Measurements from ENCODE around the gene SPRR4.
"Not testable (repeated sequence)": the region's sequence is repeated elsewhere in the genome, so short reads cannot be mapped to it uniquely, and the experiment has no call there.

DNA sequence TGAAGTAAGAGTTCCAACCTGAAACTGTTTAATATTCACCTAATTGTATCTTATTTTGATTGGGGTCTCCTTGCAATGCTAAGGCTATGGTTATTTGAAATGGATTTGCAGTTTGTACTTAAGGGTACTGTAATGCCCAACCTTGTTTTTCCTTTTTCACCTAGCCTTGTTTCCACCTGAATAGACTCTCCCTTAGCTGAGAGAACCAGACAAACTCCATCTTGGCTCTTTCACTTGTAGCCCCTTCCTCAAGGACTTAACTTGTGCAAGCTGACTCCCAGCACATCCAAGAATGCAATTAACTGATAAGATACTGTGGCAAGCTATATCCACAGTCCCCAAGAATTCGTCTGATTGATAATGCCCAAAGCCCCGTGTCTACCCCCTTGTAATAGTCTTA, 51.4 kb downstream of the SPRR4 start:
- TF ChIP-seq, protein P1, sequence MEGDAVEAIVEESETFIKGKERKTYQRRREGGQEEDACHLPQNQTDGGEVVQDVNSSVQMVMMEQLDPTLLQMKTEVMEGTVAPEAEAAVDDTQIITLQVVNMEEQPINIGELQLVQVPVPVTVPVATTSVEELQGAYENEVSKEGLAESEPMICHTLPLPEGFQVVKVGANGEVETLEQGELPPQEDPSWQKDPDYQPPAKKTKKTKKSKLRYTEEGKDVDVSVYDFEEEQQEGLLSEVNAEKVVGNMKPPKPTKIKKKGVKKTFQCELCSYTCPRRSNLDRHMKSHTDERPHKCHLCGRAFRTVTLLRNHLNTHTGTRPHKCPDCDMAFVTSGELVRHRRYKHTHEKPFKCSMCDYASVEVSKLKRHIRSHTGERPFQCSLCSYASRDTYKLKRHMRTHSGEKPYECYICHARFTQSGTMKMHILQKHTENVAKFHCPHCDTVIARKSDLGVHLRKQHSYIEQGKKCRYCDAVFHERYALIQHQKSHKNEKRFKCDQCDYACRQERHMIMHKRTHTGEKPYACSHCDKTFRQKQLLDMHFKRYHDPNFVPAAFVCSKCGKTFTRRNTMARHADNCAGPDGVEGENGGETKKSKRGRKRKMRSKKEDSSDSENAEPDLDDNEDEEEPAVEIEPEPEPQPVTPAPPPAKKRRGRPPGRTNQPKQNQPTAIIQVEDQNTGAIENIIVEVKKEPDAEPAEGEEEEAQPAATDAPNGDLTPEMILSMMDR (IDR thresholded peaks at IDR 0.05): not testable (repeated sequence)
- not testable (repeated sequence) for TF ChIP-seq POLR2AphosphoS5 (IDR thresholded peaks at IDR 0.05; ENCODE audit: low read depth, low read length); MXI1 (IDR thresholded peaks at IDR 0.05; ENCODE audit: low read depth, low read length); TAF1 (IDR thresholded peaks at IDR 0.05; ENCODE audit: borderline replicate concordance, low read depth, low read length); EZH2phosphoT487 (IDR thresholded peaks at IDR 0.05; ENCODE audit: borderline replicate concordance, low read depth); USF2 (IDR thresholded peaks at IDR 0.05; ENCODE audit: borderline replicate concordance, low read depth, low read length); NRF1 (IDR thresholded peaks at IDR 0.05; ENCODE audit: low read depth, low read length); FOXJ3 (CRISPR knock-in tag; IDR thresholded peaks at IDR 0.05); EP300 (IDR thresholded peaks at IDR 0.05; ENCODE audit: borderline replicate concordance in 1 of 2, low read depth in 1 of 2, low read length in 1 of 2); RXRA (IDR thresholded peaks at IDR 0.05; ENCODE audit: borderline replicate concordance, low read depth); IRF3 (IDR thresholded peaks at IDR 0.05; ENCODE audit: low read depth, low read length)

Measured in SK-N-SH (cell line).